H54 (cell line): ENCODE results near the gene HEG1.

Source experiments
- DNase-seq: peaks from one replicate; pipeline ENCODE4 v3.0.0; 2011; ENCODE audit warnings: low spot score, mixed read lengths; ENCODE audit not compliant: insufficient read length
- FAIRE-seq: peaks from 3 replicates; lab custom pipeline; 2011; peaks lifted over from hg19 to GRCh38; lab: Jason Lieb, UNC
- POLR2A ChIP-seq: IDR thresholded peaks from 2 replicates; pipeline ENCODE4 v1.6.1; 2011; ENCODE audit warnings: low read depth, mild to moderate bottlenecking, low read length

The HEG1 gene

GRCh38 chr3:125078951-125079674 lies 23.3 kb upstream of the HEG1 start:
- no peak for TF ChIP-seq POLR2A
- DNase-seq (no peak), FAIRE-seq (no peak)

- no peak for TF ChIP-seq POLR2A
- FAIRE-seq (no peak), DNase-seq (no peak)
Observed at GRCh38 chr3:125077864-125078263, 22.1 kb upstream of the HEG1 start.

- no peak for FAIRE-seq
- no peak for DNase-seq
- TF ChIP-seq POLR2A: no peak
Observed at GRCh38 chr3:125076464-125076863, 20.7 kb upstream of the HEG1 start.

- FAIRE-seq (no peak), DNase-seq (no peak)
- no peak for TF ChIP-seq POLR2A
Observed at GRCh38 chr3:125075738-125076137, 19.9 kb upstream of the HEG1 start.

- TF ChIP-seq POLR2A: no peak
- FAIRE-seq: no peak
- no peak for DNase-seq
Observed at GRCh38 chr3:125073390-125073905, 17.7 kb upstream of the HEG1 start.

GRCh38 chr3:125072749-125073389 lies 17.1 kb upstream of the HEG1 start:
- no peak for TF ChIP-seq POLR2A
- DNase-seq (no peak), FAIRE-seq (no peak)

- DNase-seq (no peak), FAIRE-seq (no peak)
- TF ChIP-seq POLR2A: no peak
Observed at GRCh38 chr3:125072301-125072700, 16.5 kb upstream of the HEG1 start.

- FAIRE-seq: no peak
- no peak for DNase-seq
- no peak for TF ChIP-seq POLR2A
Observed at GRCh38 chr3:125069968-125070745, 14.4 kb upstream of the HEG1 start.

- no peak for FAIRE-seq
- DNase-seq: no peak
- TF ChIP-seq POLR2A: no peak
Observed at GRCh38 chr3:125069452-125069851, 13.7 kb upstream of the HEG1 start.

GRCh38 chr3:125068265-125068664 lies 12.5 kb upstream of the HEG1 start:
- no peak for TF ChIP-seq POLR2A
- FAIRE-seq (no peak), DNase-seq (no peak)

GRCh38 chr3:125067225-125067624 lies 11.4 kb upstream of the HEG1 start:
- DNase-seq (no peak), FAIRE-seq (no peak)
- no peak for TF ChIP-seq POLR2A

GRCh38 chr3:125062904-125063618 lies 7.3 kb upstream of the HEG1 start:
- no peak for TF ChIP-seq POLR2A
- peak; percentile 88 for DNase-seq
- FAIRE-seq: peak; percentile 75

- no peak for DNase-seq
- no peak for FAIRE-seq
- no peak for TF ChIP-seq POLR2A
Observed at GRCh38 chr3:125061646-125062045, 5.8 kb upstream of the HEG1 start.
